ENCODE results near the gene SRGAP1. TPM values are rescaled to one million over a fixed set of nuclear protein-coding genes. Genes with fewer than 3 reads are reported as not detected.
"Not testable (repeated sequence)": the region's sequence is repeated elsewhere in the genome, so short reads cannot be mapped to it uniquely, and the experiment has no call there.

Gene SRGAP1
- total RNA-seq, 1 donor from 2014 or later, result 49.3 TPM

- H3K9me3 Mint-ChIP-seq (ENCODE audit: unreplicated experiment), result no peaks in the 10 kb centered on the region
- TF ChIP-seq, protein P1, sequence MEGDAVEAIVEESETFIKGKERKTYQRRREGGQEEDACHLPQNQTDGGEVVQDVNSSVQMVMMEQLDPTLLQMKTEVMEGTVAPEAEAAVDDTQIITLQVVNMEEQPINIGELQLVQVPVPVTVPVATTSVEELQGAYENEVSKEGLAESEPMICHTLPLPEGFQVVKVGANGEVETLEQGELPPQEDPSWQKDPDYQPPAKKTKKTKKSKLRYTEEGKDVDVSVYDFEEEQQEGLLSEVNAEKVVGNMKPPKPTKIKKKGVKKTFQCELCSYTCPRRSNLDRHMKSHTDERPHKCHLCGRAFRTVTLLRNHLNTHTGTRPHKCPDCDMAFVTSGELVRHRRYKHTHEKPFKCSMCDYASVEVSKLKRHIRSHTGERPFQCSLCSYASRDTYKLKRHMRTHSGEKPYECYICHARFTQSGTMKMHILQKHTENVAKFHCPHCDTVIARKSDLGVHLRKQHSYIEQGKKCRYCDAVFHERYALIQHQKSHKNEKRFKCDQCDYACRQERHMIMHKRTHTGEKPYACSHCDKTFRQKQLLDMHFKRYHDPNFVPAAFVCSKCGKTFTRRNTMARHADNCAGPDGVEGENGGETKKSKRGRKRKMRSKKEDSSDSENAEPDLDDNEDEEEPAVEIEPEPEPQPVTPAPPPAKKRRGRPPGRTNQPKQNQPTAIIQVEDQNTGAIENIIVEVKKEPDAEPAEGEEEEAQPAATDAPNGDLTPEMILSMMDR (IDR thresholded peaks at IDR 0.05; ENCODE audit: unreplicated experiment), result no peak
- H3K36me3 Mint-ChIP-seq (ENCODE audit: low read depth, unreplicated experiment), result peaks cover 21% of the 10 kb centered on the region
- H3K27me3 Mint-ChIP-seq (ENCODE audit: unreplicated experiment), result no peaks in the 10 kb centered on the region
- no peak overlapping the region for H3K27ac Mint-ChIP-seq (ENCODE audit: unreplicated experiment)
- peaks cover 2% of the 10 kb centered on the region for H3K4me1 Mint-ChIP-seq (ENCODE audit: unreplicated experiment)
- no peak for DNase-seq (ENCODE audit: low spot score)
- H3K4me3 Mint-ChIP-seq (ENCODE audit: unreplicated experiment), result no peak overlapping the region
Observed at GRCh38 chr12:64065881-64066451, 221.5 kb downstream of the SRGAP1 start.

GRCh38 chr12:64066776-64067175 lies 222.3 kb downstream of the SRGAP1 start:
- Mint-ChIP-seq H3K27me3 (ENCODE audit: unreplicated experiment) (no peaks in the 10 kb centered on the region), H3K4me1 (ENCODE audit: unreplicated experiment) (peaks cover 2% of the 10 kb centered on the region), H3K36me3 (ENCODE audit: low read depth, unreplicated experiment) (peaks cover 25% of the 10 kb centered on the region), H3K9me3 (ENCODE audit: unreplicated experiment) (no peaks in the 10 kb centered on the region), H3K4me3 (ENCODE audit: unreplicated experiment) (no peak overlapping the region), H3K27ac (ENCODE audit: unreplicated experiment) (no peak overlapping the region)
- TF ChIP-seq, protein P1 (IDR thresholded peaks at IDR 0.05; ENCODE audit: unreplicated experiment), result no peak
- no peak for DNase-seq (ENCODE audit: low spot score)

DNA sequence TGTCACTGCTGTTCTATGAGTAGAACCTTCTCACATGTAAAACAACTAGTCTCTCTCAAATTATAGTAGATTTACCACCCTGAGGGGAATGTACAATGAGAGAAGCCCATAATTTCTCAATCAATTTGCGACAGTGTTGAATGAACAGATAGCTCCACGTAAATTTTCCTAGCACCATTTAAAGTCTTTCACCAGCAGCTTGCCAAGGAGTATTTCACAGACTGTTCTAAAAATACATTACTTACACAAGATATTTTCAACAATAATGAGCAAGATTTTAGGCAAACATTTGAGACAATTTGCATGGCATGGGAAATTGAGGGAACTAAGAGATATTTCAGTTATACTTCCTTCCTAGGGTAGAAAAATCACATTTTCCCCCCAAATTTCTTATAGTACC lies 226.0 kb downstream of the SRGAP1 start:
- H3K4me1 Mint-ChIP-seq (ENCODE audit: unreplicated experiment), result peaks cover 2% of the 10 kb centered on the region
- TF ChIP-seq, protein P1 (IDR thresholded peaks at IDR 0.05; ENCODE audit: unreplicated experiment), result no peak
- H3K27me3 Mint-ChIP-seq (ENCODE audit: unreplicated experiment), result peaks cover 3% of the 10 kb centered on the region
- no peak overlapping the region for H3K27ac Mint-ChIP-seq (ENCODE audit: unreplicated experiment)
- no peak for DNase-seq (ENCODE audit: low spot score)
- H3K4me3 Mint-ChIP-seq (ENCODE audit: unreplicated experiment), result no peak overlapping the region
- H3K36me3 Mint-ChIP-seq (ENCODE audit: low read depth, unreplicated experiment), result peaks cover 50% of the 10 kb centered on the region
- no peaks in the 10 kb centered on the region for H3K9me3 Mint-ChIP-seq (ENCODE audit: unreplicated experiment)

- Mint-ChIP-seq H3K36me3 (ENCODE audit: low read depth, unreplicated experiment) (peaks cover 53% of the 10 kb centered on the region), H3K27me3 (ENCODE audit: unreplicated experiment) (peaks cover 3% of the 10 kb centered on the region), H3K4me3 (ENCODE audit: unreplicated experiment) (peak overlapping the region; percentile 45), H3K4me1 (ENCODE audit: unreplicated experiment) (peaks cover 2% of the 10 kb centered on the region), H3K27ac (ENCODE audit: unreplicated experiment) (no peak overlapping the region), H3K9me3 (ENCODE audit: unreplicated experiment) (no peaks in the 10 kb centered on the region)
- DNase-seq (ENCODE audit: low spot score), result no peak
- TF ChIP-seq, protein P1 (IDR thresholded peaks at IDR 0.05; ENCODE audit: unreplicated experiment), result no peak
Observed at GRCh38 chr12:64072916-64073575, 228.5 kb downstream of the SRGAP1 start.

- DNase-seq (ENCODE audit: low spot score); H3K4me3 Mint-ChIP-seq (ENCODE audit: unreplicated experiment); H3K27ac Mint-ChIP-seq (ENCODE audit: unreplicated experiment); H3K27me3 Mint-ChIP-seq (ENCODE audit: unreplicated experiment); H3K9me3 Mint-ChIP-seq (ENCODE audit: unreplicated experiment); H3K4me1 Mint-ChIP-seq (ENCODE audit: unreplicated experiment): not testable (repeated sequence)
- H3K36me3 Mint-ChIP-seq (ENCODE audit: low read depth, unreplicated experiment), result peaks cover 51% of the 10 kb centered on the region
Observed at GRCh38 chr12:64076565-64076964, 232.1 kb downstream of the SRGAP1 start.

Measured in endothelial cell (in vitro differentiated cells).